Measurements from ENCODE around the gene CMIP.

The CMIP gene

DNA sequence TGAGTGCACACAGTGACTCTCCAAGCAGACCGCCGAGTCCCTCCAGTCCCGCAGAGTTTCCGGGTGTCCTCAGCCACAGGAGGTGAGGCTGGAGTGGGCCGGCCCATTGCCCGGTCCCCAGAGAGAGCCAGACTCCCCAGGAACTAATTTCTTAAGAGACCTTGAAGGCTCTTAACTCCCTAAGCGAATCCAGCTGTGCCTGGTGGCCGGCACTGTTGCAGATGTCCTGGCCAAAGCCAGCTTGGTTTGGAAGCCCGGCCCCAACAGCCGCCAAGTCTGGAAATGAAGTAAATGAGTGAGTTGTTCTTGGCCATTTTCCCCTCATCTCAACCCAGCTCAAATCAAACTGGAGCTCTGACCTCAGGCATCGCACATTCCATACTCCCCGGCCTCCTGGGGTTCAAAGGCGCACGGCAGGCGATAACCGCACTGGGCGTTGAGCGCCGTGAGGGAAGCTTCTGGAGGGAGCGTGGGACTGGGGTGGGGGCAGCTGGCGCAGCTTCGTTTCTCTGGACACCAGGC, 42.0 kb downstream of the CMIP start:
- no peaks in the 10 kb centered on the region for H3K4me1 ChIP-seq (ENCODE audit: control insufficient read depth, insufficient read depth, low read length, poor library complexity, severe bottlenecking)
- H3K36me3 ChIP-seq (ENCODE audit: control insufficient read depth, insufficient read depth, low read length), result no peaks in the 10 kb centered on the region
- no peak for DNase-seq
- H3K4me3 ChIP-seq (ENCODE audit: insufficient read depth, low read depth, low read length, poor library complexity, severe bottlenecking), result no peak overlapping the region
- H3K27ac ChIP-seq (ENCODE audit: insufficient read depth, low read length, poor library complexity, severe bottlenecking), result no peak overlapping the region
- H3K27me3 ChIP-seq (replicated peaks; ENCODE audit: control insufficient read depth, insufficient read depth, low read length, poor library complexity, severe bottlenecking), result no peaks in the 10 kb centered on the region
- H3K9me3 ChIP-seq (ENCODE audit: control insufficient read depth, low read length), result no peaks in the 10 kb centered on the region

DNA sequence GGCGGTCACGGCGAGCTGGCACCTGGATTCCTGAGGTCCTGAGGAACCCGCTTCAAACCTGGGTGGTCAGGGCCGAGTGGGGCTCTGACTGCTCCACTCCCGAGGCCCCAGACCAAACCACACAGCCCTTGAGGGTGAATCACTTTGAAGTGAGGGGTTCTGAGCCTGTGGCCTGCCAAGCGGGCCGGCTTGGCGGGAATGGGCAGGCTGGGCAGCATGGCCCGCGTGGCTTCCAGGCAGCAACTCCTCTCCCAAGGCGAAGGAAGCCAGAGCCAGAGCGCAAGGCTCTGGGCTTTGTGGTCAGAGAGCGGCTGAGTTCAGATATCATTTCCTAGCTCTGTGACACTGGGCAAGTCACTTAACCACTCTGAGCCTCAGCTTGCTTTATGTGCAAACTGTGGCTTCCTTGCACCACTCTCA, 42.7 kb downstream of the CMIP start:
- Histone ChIP-seq H3K4me3 (ENCODE audit: insufficient read depth, low read depth, low read length, poor library complexity, severe bottlenecking) (no peak overlapping the region), H3K36me3 (ENCODE audit: control insufficient read depth, insufficient read depth, low read length) (no peaks in the 10 kb centered on the region), H3K27me3 (replicated peaks; ENCODE audit: control insufficient read depth, insufficient read depth, low read length, poor library complexity, severe bottlenecking) (no peaks in the 10 kb centered on the region), H3K9me3 (ENCODE audit: control insufficient read depth, low read length) (no peaks in the 10 kb centered on the region), H3K27ac (ENCODE audit: insufficient read depth, low read length, poor library complexity, severe bottlenecking) (no peak overlapping the region), H3K4me1 (ENCODE audit: control insufficient read depth, insufficient read depth, low read length, poor library complexity, severe bottlenecking) (no peaks in the 10 kb centered on the region)
- DNase-seq, result no peak

GRCh38 chr16:81488687-81489411, 44.2 kb downstream of the CMIP start:
- H3K9me3 ChIP-seq (ENCODE audit: control insufficient read depth, low read length), result no peaks in the 10 kb centered on the region
- H3K27ac ChIP-seq (ENCODE audit: insufficient read depth, low read length, poor library complexity, severe bottlenecking), result no peak overlapping the region
- H3K4me1 ChIP-seq (ENCODE audit: control insufficient read depth, insufficient read depth, low read length, poor library complexity, severe bottlenecking), result no peaks in the 10 kb centered on the region
- DNase-seq, result no peak
- no peaks in the 10 kb centered on the region for H3K36me3 ChIP-seq (ENCODE audit: control insufficient read depth, insufficient read depth, low read length)
- no peak overlapping the region for H3K4me3 ChIP-seq (ENCODE audit: insufficient read depth, low read depth, low read length, poor library complexity, severe bottlenecking)
- no peaks in the 10 kb centered on the region for H3K27me3 ChIP-seq (replicated peaks; ENCODE audit: control insufficient read depth, insufficient read depth, low read length, poor library complexity, severe bottlenecking)

GRCh38 chr16:81489547-81490267, 45.1 kb downstream of the CMIP start:
- Histone ChIP-seq H3K36me3 (ENCODE audit: control insufficient read depth, insufficient read depth, low read length) (no peaks in the 10 kb centered on the region), H3K27me3 (replicated peaks; ENCODE audit: control insufficient read depth, insufficient read depth, low read length, poor library complexity, severe bottlenecking) (no peaks in the 10 kb centered on the region), H3K9me3 (ENCODE audit: control insufficient read depth, low read length) (no peaks in the 10 kb centered on the region), H3K27ac (ENCODE audit: insufficient read depth, low read length, poor library complexity, severe bottlenecking) (no peak overlapping the region), H3K4me1 (ENCODE audit: control insufficient read depth, insufficient read depth, low read length, poor library complexity, severe bottlenecking) (no peaks in the 10 kb centered on the region), H3K4me3 (ENCODE audit: insufficient read depth, low read depth, low read length, poor library complexity, severe bottlenecking) (no peak overlapping the region)
- DNase-seq, result no peak

- Histone ChIP-seq H3K4me1 (ENCODE audit: control insufficient read depth, insufficient read depth, low read length, poor library complexity, severe bottlenecking) (no peaks in the 10 kb centered on the region), H3K4me3 (ENCODE audit: insufficient read depth, low read depth, low read length, poor library complexity, severe bottlenecking) (no peak overlapping the region)
- DNase-seq, result no peak
These were observed 47.1 kb downstream of the CMIP start for GRCh38 chr16:81491541-81492188.

DNA sequence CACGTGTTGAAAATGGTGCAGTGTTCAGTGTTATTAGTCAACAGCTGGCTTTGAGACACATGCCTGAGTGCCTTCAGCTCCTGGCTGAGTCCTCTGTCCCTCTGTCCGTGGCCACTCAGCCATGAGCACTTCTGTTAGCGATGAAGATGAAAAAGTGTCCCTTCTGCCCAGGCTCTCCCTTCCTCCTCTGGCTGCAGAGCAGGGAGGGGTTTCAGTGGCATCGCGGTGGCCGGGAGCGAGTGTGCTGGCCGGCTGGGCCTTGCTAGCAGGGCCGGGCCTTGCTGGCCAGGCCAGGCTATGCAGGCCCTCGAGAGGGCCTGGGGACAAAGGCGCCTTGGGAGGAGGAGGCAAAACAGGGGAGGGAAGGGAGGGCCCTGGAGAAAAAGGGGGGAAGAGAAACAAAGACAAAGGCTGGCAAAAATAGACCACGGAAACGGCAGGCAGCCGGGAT, 47.7 kb downstream of the CMIP start:
- Histone ChIP-seq H3K27ac (ENCODE audit: insufficient read depth, low read length, poor library complexity, severe bottlenecking) (no peak overlapping the region), H3K9me3 (ENCODE audit: control insufficient read depth, low read length) (no peaks in the 10 kb centered on the region), H3K4me1 (ENCODE audit: control insufficient read depth, insufficient read depth, low read length, poor library complexity, severe bottlenecking) (peaks cover 1% of the 10 kb centered on the region), H3K27me3 (replicated peaks; ENCODE audit: control insufficient read depth, insufficient read depth, low read length, poor library complexity, severe bottlenecking) (no peaks in the 10 kb centered on the region), H3K4me3 (ENCODE audit: insufficient read depth, low read depth, low read length, poor library complexity, severe bottlenecking) (no peak overlapping the region), H3K36me3 (ENCODE audit: control insufficient read depth, insufficient read depth, low read length) (no peaks in the 10 kb centered on the region)
- DNase-seq, result no peak

More at GRCh38 chr16:81491541-81492188, 47.1 kb downstream of the CMIP start:
- no peaks in the 10 kb centered on the region for H3K36me3 ChIP-seq (ENCODE audit: control insufficient read depth, insufficient read depth, low read length)
- no peaks in the 10 kb centered on the region for H3K9me3 ChIP-seq (ENCODE audit: control insufficient read depth, low read length)
- H3K27me3 ChIP-seq (replicated peaks; ENCODE audit: control insufficient read depth, insufficient read depth, low read length, poor library complexity, severe bottlenecking), result no peaks in the 10 kb centered on the region
- no peak overlapping the region for H3K27ac ChIP-seq (ENCODE audit: insufficient read depth, low read length, poor library complexity, severe bottlenecking)

GRCh38 chr16:81492965-81493754, 48.6 kb downstream of the CMIP start:
- no peaks in the 10 kb centered on the region for H3K36me3 ChIP-seq (ENCODE audit: control insufficient read depth, insufficient read depth, low read length)
- H3K4me3 ChIP-seq (ENCODE audit: insufficient read depth, low read depth, low read length, poor library complexity, severe bottlenecking), result no peak overlapping the region
- H3K27ac ChIP-seq (ENCODE audit: insufficient read depth, low read length, poor library complexity, severe bottlenecking), result no peak overlapping the region
- H3K9me3 ChIP-seq (ENCODE audit: control insufficient read depth, low read length), result no peaks in the 10 kb centered on the region
- peaks cover 4% of the 10 kb centered on the region for H3K4me1 ChIP-seq (ENCODE audit: control insufficient read depth, insufficient read depth, low read length, poor library complexity, severe bottlenecking)
- DNase-seq, result no peak
- H3K27me3 ChIP-seq (replicated peaks; ENCODE audit: control insufficient read depth, insufficient read depth, low read length, poor library complexity, severe bottlenecking), result no peaks in the 10 kb centered on the region

- Histone ChIP-seq H3K36me3 (ENCODE audit: control insufficient read depth, insufficient read depth, low read length) (no peaks in the 10 kb centered on the region), H3K27me3 (replicated peaks; ENCODE audit: control insufficient read depth, insufficient read depth, low read length, poor library complexity, severe bottlenecking) (no peaks in the 10 kb centered on the region), H3K4me1 (ENCODE audit: control insufficient read depth, insufficient read depth, low read length, poor library complexity, severe bottlenecking) (peaks cover 4% of the 10 kb centered on the region), H3K9me3 (ENCODE audit: control insufficient read depth, low read length) (no peaks in the 10 kb centered on the region), H3K27ac (ENCODE audit: insufficient read depth, low read length, poor library complexity, severe bottlenecking) (no peak overlapping the region), H3K4me3 (ENCODE audit: insufficient read depth, low read depth, low read length, poor library complexity, severe bottlenecking) (no peak overlapping the region)
- peak in 2 of 3 donors; percentile 10 to 12 for DNase-seq
These were observed 49.3 kb downstream of the CMIP start for GRCh38 chr16:81493755-81494433.

GRCh38 chr16:81494434-81494806, 49.8 kb downstream of the CMIP start:
- H3K9me3 ChIP-seq (ENCODE audit: control insufficient read depth, low read length), result no peaks in the 10 kb centered on the region
- peaks cover 4% of the 10 kb centered on the region for H3K4me1 ChIP-seq (ENCODE audit: control insufficient read depth, insufficient read depth, low read length, poor library complexity, severe bottlenecking)
- no peak overlapping the region for H3K4me3 ChIP-seq (ENCODE audit: insufficient read depth, low read depth, low read length, poor library complexity, severe bottlenecking)
- DNase-seq, result no peak
- H3K36me3 ChIP-seq (ENCODE audit: control insufficient read depth, insufficient read depth, low read length), result no peaks in the 10 kb centered on the region
- no peak overlapping the region for H3K27ac ChIP-seq (ENCODE audit: insufficient read depth, low read length, poor library complexity, severe bottlenecking)
- H3K27me3 ChIP-seq (replicated peaks; ENCODE audit: control insufficient read depth, insufficient read depth, low read length, poor library complexity, severe bottlenecking), result no peaks in the 10 kb centered on the region

Measured in effector memory CD4-positive, alpha-beta T cell (primary cell).